LNCAP (cell line): ENCODE results near the gene AQR.

Source experiments
- CTCF ChIP-seq: fragments of 450-650 bp; IDR thresholded peaks from 2 replicates; pipeline ENCODE4 v1.5.1; 2017; ENCODE audit warnings: mild to moderate bottlenecking

AQR gene

DNA sequence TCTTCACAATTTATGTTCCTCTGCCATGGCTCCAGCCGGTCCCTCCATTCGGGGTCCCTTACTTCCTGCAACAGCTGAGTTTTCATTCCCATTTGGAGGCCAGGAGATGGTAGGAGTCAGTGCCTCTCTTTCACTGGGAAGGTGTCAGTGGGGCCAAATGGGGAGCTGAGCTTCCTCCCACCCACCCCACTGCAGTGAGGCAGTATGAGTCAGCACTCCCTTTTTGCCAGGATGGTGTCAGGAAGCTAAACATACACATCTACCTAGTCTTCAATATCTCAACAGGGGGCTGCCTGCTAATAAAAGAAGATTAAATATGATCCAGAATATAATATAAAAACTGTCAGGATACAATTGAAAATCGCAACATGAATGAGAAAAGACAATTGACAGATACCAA is 161.5 kb downstream of the AQR start:
- no peak for TF ChIP-seq CTCF

DNA sequence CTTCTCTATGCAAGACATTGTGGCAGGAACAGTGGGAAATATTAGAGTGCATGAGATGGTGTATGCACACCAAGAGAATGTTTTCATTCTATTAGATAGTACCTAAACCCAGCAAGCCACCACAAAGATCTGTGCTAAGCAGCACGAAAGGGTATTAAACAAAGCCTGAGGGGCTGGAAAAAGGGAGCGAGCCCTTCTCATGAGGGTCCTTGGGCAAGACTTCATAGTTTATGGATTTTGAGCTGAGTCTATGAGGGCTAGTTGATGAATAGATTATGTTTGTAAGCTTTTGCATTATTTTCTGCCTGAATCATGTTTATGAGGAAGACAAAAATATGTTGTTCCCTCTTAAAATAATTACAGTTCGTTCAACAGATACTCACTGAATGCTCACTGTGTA is 164.8 kb downstream of the AQR start:
- TF ChIP-seq CTCF, result no peak

DNA sequence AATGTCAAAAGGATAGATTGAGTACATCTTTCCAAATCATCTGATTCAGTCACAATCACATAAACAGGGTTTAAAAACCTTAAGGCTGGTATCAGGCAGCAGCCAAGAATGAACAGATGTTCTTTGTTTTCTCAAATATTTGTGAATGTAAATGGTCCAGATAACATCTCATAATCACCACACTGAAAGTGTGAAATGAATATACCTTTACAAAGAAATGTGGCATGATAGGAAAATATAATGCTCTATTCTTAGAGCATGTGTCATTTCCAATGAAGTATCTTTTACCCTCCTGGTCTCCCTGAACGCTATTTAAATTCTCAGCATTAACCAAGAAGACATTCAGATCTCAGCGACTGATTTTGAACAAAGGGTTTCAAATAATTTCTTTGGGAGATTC is 165.4 kb downstream of the AQR start:
- no peak for TF ChIP-seq CTCF

- no peak for TF ChIP-seq CTCF
Measured at GRCh38 chr15:34802803-34803750, 166.5 kb downstream of the AQR start.

DNA sequence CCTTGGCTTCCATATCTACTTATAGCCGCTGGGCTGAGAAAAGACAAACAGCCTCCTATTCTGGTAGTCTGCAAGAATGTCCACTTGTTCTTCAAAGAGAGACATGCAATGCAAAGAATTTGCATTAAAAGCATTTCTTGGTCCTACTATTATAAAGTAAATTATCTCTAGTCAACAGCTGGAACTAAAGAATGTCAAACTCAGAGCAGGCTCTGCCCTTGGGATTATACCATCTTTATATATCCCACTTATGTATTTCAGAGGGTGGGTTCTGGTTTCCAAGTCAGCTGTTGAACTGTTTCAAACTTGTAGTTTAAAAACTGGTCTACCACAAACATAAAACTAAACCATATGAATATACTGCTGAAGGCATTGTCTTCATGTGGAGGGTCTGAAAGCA is 167.2 kb downstream of the AQR start:
- no peak for TF ChIP-seq CTCF
